AG04450 (cell line): Measurements from ENCODE around the gene ITCH. TPM values are rescaled to one million over a fixed set of nuclear protein-coding genes. Genes with fewer than 3 reads are reported as not detected.

Experiments
- CTCF ChIA-PET: fragments of 300-600, 350-600 bp; formaldehyde crosslinking; extraction: SDS; loops from one replicate; lab custom pipeline; 2022; ENCODE audit warnings: antibody characterized with exemption, inconsistent platforms; lab: Charles Lee
- POLR2A ChIA-PET: fragments of 350-600 bp; formaldehyde crosslinking; extraction: SDS; loops from one replicate; lab custom pipeline; 2021; ENCODE audit warnings: antibody characterized with exemption, inconsistent platforms; lab: Yijun Ruan, JAX
- DNase-seq: peaks from one replicate; pipeline ENCODE4 v3.0.0-alpha.2; 2011; ENCODE audit warnings: low read depth, low spot score
- H3K27ac ChIP-seq: one replicate; pipeline ENCODE4 v1.5.1; 2012; ENCODE audit warnings: low read depth, low read length, control low read depth
- H3K27me3 ChIP-seq: one replicate; pipeline ENCODE4 v1.6.0; 2012; ENCODE audit warnings: low read length; ENCODE audit not compliant: control insufficient read depth, insufficient read depth
- H3K4me3 ChIP-seq: 2 replicates; pipeline ENCODE4 v1.5.1; 2011; ENCODE audit warnings: mild to moderate bottlenecking, low read depth, low read length, control low read depth
- H3K9me3 ChIP-seq: 2 replicates; pipeline ENCODE4 v1.5.1; 2012; ENCODE audit warnings: low read length; ENCODE audit not compliant: control insufficient read depth, insufficient read depth
- polyA plus RNA-seq: library from polyadenylated mRNA; depleted of rRNA; stranded (reverse); fragments of >200 nt; gene quantifications from 2 replicates; pipeline ENCODE4 v1.2.3, GENCODE V29; 2011
- TF ChIP-seq, protein P1 (sequence below): IDR thresholded peaks from 2 replicates; pipeline ENCODE4 v1.5.1; 2011; ENCODE audit warnings: low read depth, low read length, control low read depth, inconsistent platforms

ITCH gene
- polyA plus RNA-seq, 1 experiment, result 23.2 TPM

- Histone ChIP-seq H3K27ac (no peak overlapping the region), H3K27me3 (no peaks in the 10 kb centered on the region), H3K9me3 (no peaks in the 10 kb centered on the region), H3K4me3 (no peak overlapping the region)
- POLR2A ChIA-PET, result no interaction called here
- DNase-seq, result no peak
- TF ChIP-seq, protein P1, sequence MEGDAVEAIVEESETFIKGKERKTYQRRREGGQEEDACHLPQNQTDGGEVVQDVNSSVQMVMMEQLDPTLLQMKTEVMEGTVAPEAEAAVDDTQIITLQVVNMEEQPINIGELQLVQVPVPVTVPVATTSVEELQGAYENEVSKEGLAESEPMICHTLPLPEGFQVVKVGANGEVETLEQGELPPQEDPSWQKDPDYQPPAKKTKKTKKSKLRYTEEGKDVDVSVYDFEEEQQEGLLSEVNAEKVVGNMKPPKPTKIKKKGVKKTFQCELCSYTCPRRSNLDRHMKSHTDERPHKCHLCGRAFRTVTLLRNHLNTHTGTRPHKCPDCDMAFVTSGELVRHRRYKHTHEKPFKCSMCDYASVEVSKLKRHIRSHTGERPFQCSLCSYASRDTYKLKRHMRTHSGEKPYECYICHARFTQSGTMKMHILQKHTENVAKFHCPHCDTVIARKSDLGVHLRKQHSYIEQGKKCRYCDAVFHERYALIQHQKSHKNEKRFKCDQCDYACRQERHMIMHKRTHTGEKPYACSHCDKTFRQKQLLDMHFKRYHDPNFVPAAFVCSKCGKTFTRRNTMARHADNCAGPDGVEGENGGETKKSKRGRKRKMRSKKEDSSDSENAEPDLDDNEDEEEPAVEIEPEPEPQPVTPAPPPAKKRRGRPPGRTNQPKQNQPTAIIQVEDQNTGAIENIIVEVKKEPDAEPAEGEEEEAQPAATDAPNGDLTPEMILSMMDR, result no peak
- CTCF ChIA-PET, result interaction anchor here (0.5 to 0.8 kb wide), 2 partner anchors 68 to 131 kb away, joined by 4 to 5 read pairs; no protein-coding TSS in a partner anchor
These were observed 80.5 kb downstream of the ITCH start for GRCh38 chr20:34443546-34443945.

GRCh38 chr20:34445177-34446065, 82.3 kb downstream of the ITCH start:
- CTCF ChIA-PET, result interaction anchor here (0.5 to 2.5 kb wide), 3 partner anchors 16 to 251 kb away, joined by 3 to 9 read pairs (median 4); no protein-coding TSS in a partner anchor
- DNase-seq, result no peak

DNA sequence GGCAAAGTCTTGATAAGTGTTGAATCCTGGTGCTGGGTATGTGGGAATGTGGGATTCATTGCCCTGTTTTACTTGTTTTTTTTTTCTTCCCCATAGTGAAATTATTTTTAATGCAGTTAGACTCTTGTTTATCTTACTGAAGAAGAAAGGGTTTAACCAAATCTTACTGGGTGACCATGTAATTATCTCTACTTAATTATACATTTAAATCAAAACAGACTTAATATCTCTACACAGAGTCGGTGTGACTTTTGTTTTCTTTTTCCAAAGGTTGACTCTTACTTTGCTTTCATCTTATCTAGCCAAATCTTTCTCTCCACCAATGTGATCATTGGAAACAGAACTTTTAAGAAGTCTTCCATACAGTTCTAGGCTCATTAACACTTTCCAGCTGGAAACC, 85.4 kb downstream of the ITCH start:
- Histone ChIP-seq H3K9me3 (no peaks in the 10 kb centered on the region), H3K27me3 (no peaks in the 10 kb centered on the region), H3K4me3 (no peak overlapping the region), H3K27ac (no peak overlapping the region)
- ChIA-PET POLR2A (no interaction called here), CTCF (no interaction called here)
- no peak for DNase-seq
- TF ChIP-seq, protein P1, result no peak

More at GRCh38 chr20:34445177-34446065, 82.3 kb downstream of the ITCH start:
- Histone ChIP-seq H3K27ac (no peak overlapping the region), H3K4me3 (no peak overlapping the region), H3K27me3 (no peaks in the 10 kb centered on the region), H3K9me3 (no peaks in the 10 kb centered on the region)
- TF ChIP-seq, protein P1, result no peak
- POLR2A ChIA-PET, result no interaction called here

DNA sequence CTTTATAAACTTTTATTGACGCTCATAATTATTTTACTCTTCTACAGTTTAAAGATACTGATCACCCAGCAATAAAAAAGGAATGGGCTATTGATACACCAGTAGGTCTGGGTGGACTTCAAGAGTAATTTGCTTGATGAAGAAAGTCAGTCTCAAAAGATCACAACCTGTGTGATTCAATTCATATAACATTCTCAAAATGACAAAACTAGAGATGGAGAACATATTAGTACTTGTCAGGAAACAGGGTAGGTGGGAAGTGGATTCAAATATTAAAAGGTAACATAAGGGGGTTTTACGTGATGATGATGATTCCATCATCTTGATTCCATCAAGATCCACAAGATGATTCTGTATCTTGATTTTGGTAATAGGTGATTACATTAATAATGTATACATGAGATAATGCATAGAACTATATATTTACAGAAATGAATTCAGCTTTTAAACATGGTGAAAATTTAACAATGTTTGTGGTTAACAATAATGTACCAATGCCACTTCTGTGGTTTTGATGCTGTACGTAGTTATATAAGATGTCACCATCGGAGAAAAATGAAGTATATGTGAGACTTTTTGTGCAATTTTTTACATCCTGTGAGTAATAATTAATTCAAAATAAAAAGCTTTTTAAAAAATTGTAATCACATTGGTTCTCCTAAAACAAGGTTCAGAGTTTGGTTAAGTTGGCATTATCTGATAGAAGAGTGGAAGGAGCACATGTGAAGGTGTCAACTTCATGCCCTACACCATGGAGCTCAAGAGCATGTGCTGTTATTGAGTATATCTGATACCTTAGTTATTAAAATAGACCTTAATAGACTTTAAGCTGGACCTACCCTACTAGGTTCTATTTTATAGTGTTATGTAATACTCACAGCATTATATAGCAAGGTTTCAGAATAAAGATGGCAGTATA, 86.9 kb downstream of the ITCH start:
- Histone ChIP-seq H3K4me3 (no peak overlapping the region), H3K27me3 (no peaks in the 10 kb centered on the region), H3K27ac (no peak overlapping the region), H3K9me3 (no peaks in the 10 kb centered on the region)
- TF ChIP-seq, protein P1, result no peak
- CTCF ChIA-PET, result interaction anchor here (1.4 to 2.0 kb wide), 2 partner anchors 11 to 138 kb away, joined by 3 to 14 read pairs; no protein-coding TSS in a partner anchor
- DNase-seq, result no peak
- POLR2A ChIA-PET, result no interaction called here
